Caco-2 (cell line): Measurements from ENCODE around the gene IFNK. TPM values are rescaled to one million over a fixed set of nuclear protein-coding genes. Genes with fewer than 3 reads are reported as not detected.
A peak's percentile ranks its signal among the peaks of the same experiment; 100 is the strongest.

Experiments
- BruUV-seq: library from RNA; stranded (reverse); fragments of 400-500 nt; replicated peaks from 2 replicates; lab custom pipeline; 2021; lab: Mats Ljungman, UMichigan
- CTCF ChIA-PET: fragments of 300-600 bp; sonication (Branson Sonifier 250); formaldehyde crosslinking; loops from one replicate; lab custom pipeline; 2022; ENCODE audit warnings: antibody characterized with exemption; lab: Charles Lee
- POLR2A ChIA-PET: fragments of 300-600 bp; sonication (Branson Sonifier 250); formaldehyde crosslinking; loops from one replicate; lab custom pipeline; 2022; ENCODE audit warnings: antibody characterized with exemption; lab: Charles Lee
- DNase-seq, 2 experiments: peaks; one replicate each; pipeline versions ENCODE4 v3.0.0 to v3.0.0-alpha.2; 2020 to 2022
- H3K27me3 ChIP-seq: replicated peaks from 2 replicates; pipeline ENCODE4 v1.6.0; 2011; ENCODE audit warnings: low read length; ENCODE audit not compliant: control insufficient read depth, insufficient read depth
- H3K36me3 ChIP-seq: 2 replicates; pipeline ENCODE4 v1.5.1; 2011; ENCODE audit warnings: low read length; ENCODE audit not compliant: control insufficient read depth, insufficient read depth
- H3K4me1 ChIP-seq: fragments of 250-450 bp; sonication (Bioruptor Pico); 2 replicates; pipeline ENCODE4 v1.5.1; 2020; ENCODE audit warnings: mild to moderate bottlenecking
- H3K4me3 ChIP-seq: 2 replicates; pipeline ENCODE4 v1.5.1; 2011; ENCODE audit warnings: low read depth, mild to moderate bottlenecking, control low read depth, low read length
- H3K9me3 ChIP-seq: fragments of 250-450 bp; sonication (Bioruptor Pico); 2 replicates; pipeline ENCODE4 v1.5.1; 2020; ENCODE audit warnings: mild to moderate bottlenecking, moderate library complexity
- H3K27ac Mint-ChIP-seq: one replicate; pipeline ENCODE4 v1.8.0; 2022; ENCODE audit warnings: mixed read lengths; ENCODE audit not compliant: unreplicated experiment
- H3K27me3 Mint-ChIP-seq: one replicate; pipeline ENCODE4 v1.8.0; 2022; ENCODE audit warnings: mixed read lengths; ENCODE audit not compliant: insufficient read depth, unreplicated experiment
- H3K36me3 Mint-ChIP-seq: one replicate; pipeline ENCODE4 v1.8.0; 2022; ENCODE audit warnings: mild to moderate bottlenecking, mixed read lengths; ENCODE audit not compliant: insufficient read depth, unreplicated experiment
- H3K4me1 Mint-ChIP-seq: one replicate; pipeline ENCODE4 v1.8.0; 2022; ENCODE audit warnings: low read depth, mixed read lengths; ENCODE audit not compliant: unreplicated experiment
- H3K4me3 Mint-ChIP-seq: one replicate; pipeline ENCODE4 v1.8.0; 2022; ENCODE audit warnings: mild to moderate bottlenecking, moderate library complexity, mixed read lengths; ENCODE audit not compliant: unreplicated experiment
- H3K9me3 Mint-ChIP-seq: one replicate; pipeline ENCODE4 v1.8.0; 2022; ENCODE audit warnings: mixed read lengths; ENCODE audit not compliant: unreplicated experiment
- intact Hi-C: fragments of 100-400 bp; cut with micrococcal nuclease; formaldehyde crosslinking; loops from one replicate; pipeline ENCODE4 v1.10.0; 2022; ENCODE audit not compliant: unreplicated experiment
- total RNA-seq: library from RNA; stranded (reverse); gene quantifications from 2 replicates; pipeline ENCODE4 v1.2.3, GENCODE V29; 2022
- TF ChIP-seq, protein P1 (sequence below), 2 experiments: fragments of 200-600 bp in 1 of 2; IDR thresholded peaks; 1 replicate in 1 of 2; 2 replicates in 1 of 2; pipeline versions ENCODE4 v1.5.1 to v1.8.0; 2011 to 2022; ENCODE audit warnings: antibody characterized with exemption in 1 of 2, control low read depth in 1 of 2, inconsistent platforms in 1 of 2, low read depth in 1 of 2, low read length in 1 of 2, mild to moderate bottlenecking in 1 of 2, moderate library complexity in 1 of 2; ENCODE audit not compliant: insufficient read depth in 1 of 2, severe bottlenecking in 1 of 2, unreplicated experiment in 1 of 2

The IFNK gene
- total RNA-seq, 1 experiment from 2014 or later: not detected

GRCh38 chr9:27572061-27572460 lies 48.0 kb downstream of the IFNK start:
- CTCF ChIA-PET: no interaction called here
- Histone ChIP-seq H3K27me3 (no peaks in the 10 kb centered on the region), H3K4me3 (no peak overlapping the region), H3K36me3 (no peaks in the 10 kb centered on the region), H3K9me3 (no peaks in the 10 kb centered on the region), H3K4me1 (no peaks in the 10 kb centered on the region)
- Mint-ChIP-seq H3K36me3 (peaks cover 11% of the 10 kb centered on the region), H3K4me1 (no peaks in the 10 kb centered on the region), H3K9me3 (no peaks in the 10 kb centered on the region), H3K4me3 (no peak overlapping the region), H3K27me3 (no peaks in the 10 kb centered on the region), H3K27ac (no peak overlapping the region)
- intact Hi-C loops: no loop called here
- no peak for DNase-seq
- TF ChIP-seq, protein P1, sequence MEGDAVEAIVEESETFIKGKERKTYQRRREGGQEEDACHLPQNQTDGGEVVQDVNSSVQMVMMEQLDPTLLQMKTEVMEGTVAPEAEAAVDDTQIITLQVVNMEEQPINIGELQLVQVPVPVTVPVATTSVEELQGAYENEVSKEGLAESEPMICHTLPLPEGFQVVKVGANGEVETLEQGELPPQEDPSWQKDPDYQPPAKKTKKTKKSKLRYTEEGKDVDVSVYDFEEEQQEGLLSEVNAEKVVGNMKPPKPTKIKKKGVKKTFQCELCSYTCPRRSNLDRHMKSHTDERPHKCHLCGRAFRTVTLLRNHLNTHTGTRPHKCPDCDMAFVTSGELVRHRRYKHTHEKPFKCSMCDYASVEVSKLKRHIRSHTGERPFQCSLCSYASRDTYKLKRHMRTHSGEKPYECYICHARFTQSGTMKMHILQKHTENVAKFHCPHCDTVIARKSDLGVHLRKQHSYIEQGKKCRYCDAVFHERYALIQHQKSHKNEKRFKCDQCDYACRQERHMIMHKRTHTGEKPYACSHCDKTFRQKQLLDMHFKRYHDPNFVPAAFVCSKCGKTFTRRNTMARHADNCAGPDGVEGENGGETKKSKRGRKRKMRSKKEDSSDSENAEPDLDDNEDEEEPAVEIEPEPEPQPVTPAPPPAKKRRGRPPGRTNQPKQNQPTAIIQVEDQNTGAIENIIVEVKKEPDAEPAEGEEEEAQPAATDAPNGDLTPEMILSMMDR (IDR thresholded peaks at IDR 0.05; ENCODE audit: insufficient read depth in 1 of 2, low read depth in 1 of 2, low read length in 1 of 2, severe bottlenecking in 1 of 2, unreplicated experiment in 1 of 2): no peak
- no TSS peak for BruUV-seq
- POLR2A ChIA-PET: no interaction called here

GRCh38 chr9:27572566-27572917 lies 48.5 kb downstream of the IFNK start:
- BruUV-seq: TSS peak; percentile 50

GRCh38 chr9:27572918-27573633 lies 49.0 kb downstream of the IFNK start, which contains the start of gene C9orf72:
Gene C9orf72 (minus strand): TSS chr9:27573481. CDS start chr9:27567120, 6,361 bp downstream.
- Histone ChIP-seq H3K36me3 (no peaks in the 10 kb centered on the region), H3K9me3 (no peaks in the 10 kb centered on the region), H3K4me1 (no peaks in the 10 kb centered on the region), H3K4me3 (peak within 1 kb of the TSS; percentile 45), H3K27me3 (no peaks in the 10 kb centered on the region)
- Mint-ChIP-seq H3K36me3 (peaks cover 11% of the 10 kb centered on the region), H3K27ac (peak within 1 kb of the TSS; percentile 97), H3K4me3 (peak within 1 kb of the TSS; percentile 92), H3K9me3 (peaks cover 3% of the 10 kb centered on the region), H3K27me3 (no peaks in the 10 kb centered on the region), H3K4me1 (no peaks in the 10 kb centered on the region)
- ChIA-PET POLR2A (no interaction called here), CTCF (no interaction called here)
- no TSS peak for BruUV-seq
- peak; percentile 34 to 46 for DNase-seq
- intact Hi-C loops: no loop called here
- TF ChIP-seq, protein P1 (IDR thresholded peaks at IDR 0.05; ENCODE audit: insufficient read depth in 1 of 2, low read depth in 1 of 2, low read length in 1 of 2, severe bottlenecking in 1 of 2, unreplicated experiment in 1 of 2): no peak

More at GRCh38 chr9:27572566-27572917, 48.5 kb downstream of the IFNK start:
- Mint-ChIP-seq H3K27ac (no peak overlapping the region), H3K4me3 (peak overlapping the region; percentile 92), H3K9me3 (no peaks in the 10 kb centered on the region), H3K4me1 (no peaks in the 10 kb centered on the region), H3K27me3 (no peaks in the 10 kb centered on the region), H3K36me3 (peaks cover 11% of the 10 kb centered on the region)
- no peaks in the 10 kb centered on the region for H3K9me3 ChIP-seq
- peak overlapping the region; percentile 45 for H3K4me3 ChIP-seq
- H3K36me3 ChIP-seq: no peaks in the 10 kb centered on the region
- no peaks in the 10 kb centered on the region for H3K4me1 ChIP-seq
- DNase-seq: no peak
- ChIA-PET POLR2A (no interaction called here), CTCF (no interaction called here)
- no peaks in the 10 kb centered on the region for H3K27me3 ChIP-seq
- intact Hi-C loops: no loop called here
- TF ChIP-seq, protein P1 (IDR thresholded peaks at IDR 0.05; ENCODE audit: insufficient read depth in 1 of 2, low read depth in 1 of 2, low read length in 1 of 2, severe bottlenecking in 1 of 2, unreplicated experiment in 1 of 2): no peak
